Spleen (tissue), 11 donors: ENCODE measurements around the gene P3H2. TPM values are rescaled to one million over a fixed set of nuclear protein-coding genes. Genes with fewer than 3 reads are reported as not detected.

Source experiments
- DNase-seq: peaks from one replicate; pipeline ENCODE4 v3.0.0-alpha.2; 2020
- H3K27ac ChIP-seq, 8 donors: fragments of 200-600 bp; sonication (generic) in 7 of 8; 1 replicate in 4 of 8; 2 replicates in 4 of 8; pipeline versions ENCODE4 v1.5.0 to v1.8.0; 2016 to 2021; ENCODE audit warnings: inconsistent platforms in 4 of 8, mild to moderate bottlenecking in 4 of 8, moderate library complexity in 1 of 8
- H3K27me3 ChIP-seq, 7 donors: fragments of 200-600 bp; sonication (generic) in 6 of 7; replicated peaks in 1 of 7; 1 replicate in 4 of 7; 2 replicates in 3 of 7; pipeline versions ENCODE4 v1.5.0 to v1.8.0; 2016 to 2021; ENCODE audit warnings: inconsistent platforms in 3 of 7, mild to moderate bottlenecking in 1 of 7
- H3K36me3 ChIP-seq, 6 donors: fragments of 200-600 bp; sonication (generic) in 5 of 6; 1 replicate in 4 of 6; 2 replicates in 2 of 6; pipeline versions ENCODE4 v1.5.0 to v1.8.0; 2016 to 2021; ENCODE audit warnings: inconsistent platforms in 2 of 6
- H3K4me1 ChIP-seq, 6 donors: fragments of 200-600 bp; sonication (generic) in 5 of 6; 1 replicate in 3 of 6; 2 replicates in 3 of 6; pipeline versions ENCODE4 v1.5.0 to v1.8.0; 2016 to 2021; ENCODE audit warnings: inconsistent platforms in 3 of 6
- H3K4me3 ChIP-seq, 8 donors: fragments of 200-600 bp; sonication (generic) in 7 of 8; 1 replicate in 4 of 8; 2 replicates in 4 of 8; pipeline versions ENCODE4 v1.5.0 to v1.8.0; 2016 to 2021; ENCODE audit warnings: inconsistent platforms in 4 of 8, mild to moderate bottlenecking in 4 of 8, moderate library complexity in 2 of 8
- H3K9me3 ChIP-seq, 8 donors: fragments of 200-600 bp; sonication (generic) in 7 of 8; 1 replicate in 4 of 8; 2 replicates in 4 of 8; pipeline versions ENCODE4 v1.5.0 to v1.8.0; 2016 to 2021; ENCODE audit warnings: inconsistent platforms in 4 of 8
- POLR2A ChIP-seq, 3 donors: fragments of 450-650 bp; IDR thresholded peaks; one replicate each; pipeline ENCODE4 v1.5.1; 2017; ENCODE audit warnings: antibody characterized with exemption in 3 of 3, mild to moderate bottlenecking in 1 of 3
- POLR2AphosphoS5 ChIP-seq, 3 donors: sonication (generic); formaldehyde crosslinking; IDR thresholded peaks; one replicate each; pipeline ENCODE4 v1.5.1; 2017; ENCODE audit warnings: antibody characterized with exemption in 3 of 3
- WGBS, 5 donors: extraction: QIAGEN DNeasy Blood & Tissue Kit in 3 of 5; methylation state at CpG; one replicate each; pipeline versions ENCODE4 v1.1.5 to v1.1.7; 2013 to 2018; 5-methylcytosine and 5-hydroxymethylcytosine counted together
- intact Hi-C: fragments of 100-400 bp; cut with DNase I; formaldehyde crosslinking; loops from one replicate; pipeline ENCODE4 v1.15.0; 2023; ENCODE audit warnings: low total_unique reads
- polyA plus RNA-seq, 3 donors: library from polyadenylated mRNA; stranded (reverse); fragments of 200-250 nt; gene quantifications; one replicate each; pipeline ENCODE4 v1.2.1, GENCODE V29; 2013
- total RNA-seq, 7 donors: library from RNA; depleted of rRNA in 3 of 7; stranded (reverse); fragments of >200 nt in 3 of 7; fragmentation: NEBNext Ultra II Directional in 4 of 7; extraction: Animal tissue kit (Norgen Biotek cat#: 25700) in 4 of 7; gene quantifications; one replicate each; pipeline versions ENCODE4 v1.1.0 to v1.2.1, GENCODE V29; 2016 to 2021
- TF ChIP-seq, protein P1 (sequence below), 11 experiments: fragments of 200-600 bp in 7 of 11; fragments of 450-650 bp in 4 of 11; sonication (generic) in 4 of 11; IDR thresholded peaks in 8 of 11; conservative IDR thresholded peaks in 3 of 11; 1 replicate in 7 of 11; 2 replicates in 4 of 11; pipeline versions ENCODE4 v1.4.0 to v1.8.0; 2016 to 2021; ENCODE audit warnings: antibody characterized with exemption in 11 of 11, inconsistent platforms in 4 of 11, mild to moderate bottlenecking in 1 of 11
- donor health status: healthy with polysubstance abuse.
- donor health status: DM: no; HTN: no; CAD: no; lungs with moderate emphysema.
- donor health status: DM: no; HTN: no; CAD: no.
- donor health status: Bipolar disorder and iron deficiency.
- donor health status: healthy.
- donor health status: DM: no; HTN: no; CAD: no.
- donor health status: DM: yes; HTN: yes; CAD: no.

The P3H2 gene
- total and polyA plus RNA-seq, 10 donors = 7.7 to 155 (median 79.2) TPM

GRCh38 chr3:189983612-189984011 is 137.1 kb downstream of the P3H2 start:
- peaks cover 0 to 4% (median 0%) of the 10 kb centered on the region in 7 donors for H3K27me3 ChIP-seq
- peaks cover 0 to 21% (median 11%) of the 10 kb centered on the region in 6 donors for H3K4me1 ChIP-seq
- H3K36me3 ChIP-seq = peaks cover 0 to 16% (median 2%) of the 10 kb centered on the region in 6 donors
- no peak overlapping the region for H3K4me3 ChIP-seq
- no peaks in the 10 kb centered on the region for H3K9me3 ChIP-seq
- intact Hi-C loops = no loop called here
- no peak for DNase-seq
- 87 to 95% (median 89%) methylated on average over 3 of the region's 3 CpGs for WGBS, 5 donors
- H3K27ac ChIP-seq = no peak overlapping the region
- TF ChIP-seq POLR2A (IDR thresholded peaks at IDR 0.05) (no peak), POLR2AphosphoS5 (IDR thresholded peaks at IDR 0.05) (no peak)
- TF ChIP-seq, protein P1, sequence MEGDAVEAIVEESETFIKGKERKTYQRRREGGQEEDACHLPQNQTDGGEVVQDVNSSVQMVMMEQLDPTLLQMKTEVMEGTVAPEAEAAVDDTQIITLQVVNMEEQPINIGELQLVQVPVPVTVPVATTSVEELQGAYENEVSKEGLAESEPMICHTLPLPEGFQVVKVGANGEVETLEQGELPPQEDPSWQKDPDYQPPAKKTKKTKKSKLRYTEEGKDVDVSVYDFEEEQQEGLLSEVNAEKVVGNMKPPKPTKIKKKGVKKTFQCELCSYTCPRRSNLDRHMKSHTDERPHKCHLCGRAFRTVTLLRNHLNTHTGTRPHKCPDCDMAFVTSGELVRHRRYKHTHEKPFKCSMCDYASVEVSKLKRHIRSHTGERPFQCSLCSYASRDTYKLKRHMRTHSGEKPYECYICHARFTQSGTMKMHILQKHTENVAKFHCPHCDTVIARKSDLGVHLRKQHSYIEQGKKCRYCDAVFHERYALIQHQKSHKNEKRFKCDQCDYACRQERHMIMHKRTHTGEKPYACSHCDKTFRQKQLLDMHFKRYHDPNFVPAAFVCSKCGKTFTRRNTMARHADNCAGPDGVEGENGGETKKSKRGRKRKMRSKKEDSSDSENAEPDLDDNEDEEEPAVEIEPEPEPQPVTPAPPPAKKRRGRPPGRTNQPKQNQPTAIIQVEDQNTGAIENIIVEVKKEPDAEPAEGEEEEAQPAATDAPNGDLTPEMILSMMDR (IDR thresholded peaks at IDR 0.05 in 8 of 11, conservative IDR thresholded peaks at IDR 0.05 in 3 of 11) = no peak

GRCh38 chr3:189982321-189982945 is 138.3 kb downstream of the P3H2 start:
- intact Hi-C loops = no loop called here
- peaks cover 0 to 4% (median 0%) of the 10 kb centered on the region in 7 donors for H3K27me3 ChIP-seq
- peak overlapping the region in 6 of 8 donors; percentile 27 to 68 (median 52) for H3K27ac ChIP-seq
- TF ChIP-seq POLR2A (IDR thresholded peaks at IDR 0.05) = no peak
- TF ChIP-seq, protein P1 (IDR thresholded peaks at IDR 0.05 in 8 of 11, conservative IDR thresholded peaks at IDR 0.05 in 3 of 11) = no peak
- no peak for TF ChIP-seq POLR2AphosphoS5 (IDR thresholded peaks at IDR 0.05)
- H3K4me1 ChIP-seq = peaks cover 0 to 21% (median 11%) of the 10 kb centered on the region in 6 donors
- DNase-seq = no peak
- H3K36me3 ChIP-seq = peaks cover 0 to 14% (median 3%) of the 10 kb centered on the region in 6 donors
- 41 to 50% (median 46%) methylated on average over 5 of the region's 5 CpGs for WGBS, 5 donors
- no peak overlapping the region for H3K4me3 ChIP-seq
- no peaks in the 10 kb centered on the region for H3K9me3 ChIP-seq

GRCh38 chr3:189981668-189982067 is 139.0 kb downstream of the P3H2 start:
- Histone ChIP-seq H3K36me3 (peaks cover 0 to 11% (median 3%) of the 10 kb centered on the region in 6 donors), H3K27ac (peak overlapping the region in 7 of 8 donors; percentile 19 to 68 (median 61)), H3K4me3 (no peak overlapping the region), H3K9me3 (no peaks in the 10 kb centered on the region), H3K4me1 (peaks cover 0 to 21% (median 11%) of the 10 kb centered on the region in 6 donors), H3K27me3 (peaks cover 0 to 4% (median 0%) of the 10 kb centered on the region in 7 donors)
- intact Hi-C loops = no loop called here
- TF ChIP-seq POLR2AphosphoS5 (IDR thresholded peaks at IDR 0.05) (peak in 1 of 3 donors; percentile 53), POLR2A (IDR thresholded peaks at IDR 0.05) (no peak)
- no peak for DNase-seq

DNA sequence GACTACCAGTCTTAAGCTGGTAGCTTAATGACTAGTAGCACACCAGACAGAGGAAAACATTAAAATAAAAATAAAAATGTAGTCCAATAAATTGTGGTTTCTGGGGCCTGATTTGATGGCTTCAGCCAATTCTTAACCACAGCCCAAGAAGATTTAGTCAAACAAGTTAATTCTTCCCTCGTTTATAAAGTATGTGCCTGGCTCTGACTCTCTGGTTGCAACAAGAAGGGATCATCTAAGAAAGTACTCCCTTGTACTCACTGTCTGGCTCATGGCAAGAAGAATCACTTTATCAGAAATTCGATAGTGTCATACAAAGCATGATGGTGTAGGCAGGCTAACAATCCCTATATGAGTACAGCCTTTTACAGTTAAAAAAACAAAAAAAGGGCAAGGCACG is 141.9 kb downstream of the P3H2 start:
- DNase-seq = no peak
- H3K4me3 ChIP-seq = no peak overlapping the region
- H3K36me3 ChIP-seq = peaks cover 0 to 9% (median 3%) of the 10 kb centered on the region in 6 donors
- intact Hi-C loops = no loop called here
- H3K4me1 ChIP-seq = peaks cover 0 to 21% (median 11%) of the 10 kb centered on the region in 6 donors
- H3K9me3 ChIP-seq = no peaks in the 10 kb centered on the region
- peaks cover 0 to 4% (median 0%) of the 10 kb centered on the region in 7 donors for H3K27me3 ChIP-seq
- 64 to 70% (median 66%) methylated on average over 3 of the region's 3 CpGs for WGBS, 5 donors
- H3K27ac ChIP-seq = no peak overlapping the region
- TF ChIP-seq, protein P1 (IDR thresholded peaks at IDR 0.05 in 8 of 11, conservative IDR thresholded peaks at IDR 0.05 in 3 of 11) = no peak
- TF ChIP-seq POLR2A (IDR thresholded peaks at IDR 0.05) = no peak
- no peak for TF ChIP-seq POLR2AphosphoS5 (IDR thresholded peaks at IDR 0.05)
